Epithelial cell of prostate (primary cell): ENCODE data around the gene PEX12.
"Not testable (repeated sequence)": the region's sequence is repeated elsewhere in the genome, so short reads cannot be mapped to it uniquely, and the experiment has no call there.

Source experiments
- DNase-seq: peaks from one replicate; pipeline ENCODE4 v3.0.0-alpha.2; 2011; ENCODE audit warnings: low read depth, low spot score
- H3K27ac ChIP-seq: fragments of 450-650 bp; 2 replicates; pipeline ENCODE4 v1.5.1; 2017; ENCODE audit warnings: mild to moderate bottlenecking

Gene PEX12

GRCh38 chr17:35584061-35584460, 5.7 kb upstream of the PEX12 start:
- no peak for DNase-seq
- no peak overlapping the region for H3K27ac ChIP-seq

GRCh38 chr17:35578929-35579432, 610 bp upstream of the PEX12 start:
- peak overlapping the region; percentile 64 for H3K27ac ChIP-seq
- DNase-seq: no peak

GRCh38 chr17:35577830-35578196, 558 bp downstream of the PEX12 start:
- no peak for DNase-seq
- H3K27ac ChIP-seq: peak overlapping the region; percentile 64

GRCh38 chr17:35575759-35576158, 2.6 kb downstream of the PEX12 start:
- H3K27ac ChIP-seq: no peak overlapping the region
- DNase-seq: no peak

GRCh38 chr17:35569405-35569804, 9.0 kb downstream of the PEX12 start:
- no peak overlapping the region for H3K27ac ChIP-seq

GRCh38 chr17:35568561-35568960, 9.8 kb downstream of the PEX12 start:
- H3K27ac ChIP-seq: peak overlapping the region; percentile 60
- DNase-seq: no peak

More at GRCh38 chr17:35569405-35569804, 9.0 kb downstream of the PEX12 start:
- DNase-seq: no peak

- DNase-seq: no peak
- H3K27ac ChIP-seq: no peak overlapping the region
Measured at GRCh38 chr17:35566968-35567367, 11.4 kb downstream of the PEX12 start.

GRCh38 chr17:35563181-35563580, 15.2 kb downstream of the PEX12 start:
- DNase-seq, H3K27ac ChIP-seq: not testable (repeated sequence)

- DNase-seq: no peak
- H3K27ac ChIP-seq: no peak within 1 kb of the TSS
Measured at GRCh38 chr17:35560703-35561102, 17.7 kb downstream of the PEX12 start, which contains the start of gene SLFN14. SLFN14 (minus strand) TSS chr17:35560819; CDS start chr17:35558062, 2,757 bp downstream.

GRCh38 chr17:35559495-35560210, 18.7 kb downstream of the PEX12 start:
- no peak for DNase-seq
- H3K27ac ChIP-seq: no peak overlapping the region

- H3K27ac ChIP-seq: no peak overlapping the region
- no peak for DNase-seq
Measured at GRCh38 chr17:35557353-35557752, 21.0 kb downstream of the PEX12 start.

GRCh38 chr17:35555691-35556090, 22.7 kb downstream of the PEX12 start:
- no peak overlapping the region for H3K27ac ChIP-seq
- no peak for DNase-seq

- no peak overlapping the region for H3K27ac ChIP-seq
- no peak for DNase-seq
Measured at GRCh38 chr17:35554668-35555067, 23.7 kb downstream of the PEX12 start.

GRCh38 chr17:35553310-35553709, 25.1 kb downstream of the PEX12 start:
- DNase-seq: no peak
- H3K27ac ChIP-seq: no peak overlapping the region

GRCh38 chr17:35548978-35549377, 29.4 kb downstream of the PEX12 start:
- no peak for DNase-seq
- no peak overlapping the region for H3K27ac ChIP-seq

GRCh38 chr17:35548208-35548810, 30.1 kb downstream of the PEX12 start:
- no peak overlapping the region for H3K27ac ChIP-seq
- no peak for DNase-seq

- no peak for DNase-seq
- no peak overlapping the region for H3K27ac ChIP-seq
Measured at GRCh38 chr17:35546487-35546886, 31.9 kb downstream of the PEX12 start.

- peak; percentile 29 for DNase-seq
Measured at GRCh38 chr17:35545150-35545549, 33.2 kb downstream of the PEX12 start.

GRCh38 chr17:35543856-35544255, 34.5 kb downstream of the PEX12 start:
- DNase-seq: no peak
- H3K27ac ChIP-seq: no peak overlapping the region

More at GRCh38 chr17:35545150-35545549, 33.2 kb downstream of the PEX12 start:
- no peak overlapping the region for H3K27ac ChIP-seq

GRCh38 chr17:35542990-35543389, 35.4 kb downstream of the PEX12 start:
- DNase-seq: no peak
- no peak overlapping the region for H3K27ac ChIP-seq

GRCh38 chr17:35541434-35541833, 36.9 kb downstream of the PEX12 start:
- H3K27ac ChIP-seq: no peak overlapping the region
- DNase-seq: no peak
